Measurements from ENCODE around the gene MED10.

DNA sequence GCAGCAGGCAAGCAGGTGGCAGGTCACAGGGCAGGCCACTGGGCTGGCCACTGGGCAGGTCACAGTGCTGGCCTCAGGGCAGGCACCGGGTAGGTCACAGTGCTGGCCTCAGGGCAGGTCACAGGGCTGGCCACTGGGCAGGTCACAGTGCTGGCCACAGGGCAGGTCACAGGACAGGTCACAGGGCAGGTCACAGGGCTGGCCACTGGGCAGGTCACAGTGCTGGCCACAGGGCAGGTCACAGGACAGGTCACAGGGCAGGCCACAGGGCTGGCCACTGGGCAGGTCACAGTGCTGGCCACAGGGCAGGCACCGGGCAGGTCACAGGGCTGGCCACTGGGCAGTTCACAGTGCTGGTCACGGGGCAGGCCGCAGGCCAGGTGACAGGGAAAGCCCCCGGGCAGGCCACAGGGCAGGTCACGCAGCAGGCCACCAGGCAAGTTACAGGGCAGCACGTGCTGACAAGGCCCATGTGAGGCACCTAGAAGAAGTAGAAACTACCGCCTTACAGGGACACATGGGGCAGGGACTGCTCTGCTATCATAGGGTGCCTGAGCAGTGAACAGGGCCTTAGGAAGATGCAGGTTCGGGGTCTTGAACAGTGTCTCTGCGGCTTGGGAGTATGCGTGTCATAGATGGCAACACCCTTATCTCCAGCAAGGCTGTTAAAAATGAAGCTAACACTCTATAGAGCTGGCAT, 18.6 kb upstream of the MED10 start:
- TF ChIP-seq, protein P1, sequence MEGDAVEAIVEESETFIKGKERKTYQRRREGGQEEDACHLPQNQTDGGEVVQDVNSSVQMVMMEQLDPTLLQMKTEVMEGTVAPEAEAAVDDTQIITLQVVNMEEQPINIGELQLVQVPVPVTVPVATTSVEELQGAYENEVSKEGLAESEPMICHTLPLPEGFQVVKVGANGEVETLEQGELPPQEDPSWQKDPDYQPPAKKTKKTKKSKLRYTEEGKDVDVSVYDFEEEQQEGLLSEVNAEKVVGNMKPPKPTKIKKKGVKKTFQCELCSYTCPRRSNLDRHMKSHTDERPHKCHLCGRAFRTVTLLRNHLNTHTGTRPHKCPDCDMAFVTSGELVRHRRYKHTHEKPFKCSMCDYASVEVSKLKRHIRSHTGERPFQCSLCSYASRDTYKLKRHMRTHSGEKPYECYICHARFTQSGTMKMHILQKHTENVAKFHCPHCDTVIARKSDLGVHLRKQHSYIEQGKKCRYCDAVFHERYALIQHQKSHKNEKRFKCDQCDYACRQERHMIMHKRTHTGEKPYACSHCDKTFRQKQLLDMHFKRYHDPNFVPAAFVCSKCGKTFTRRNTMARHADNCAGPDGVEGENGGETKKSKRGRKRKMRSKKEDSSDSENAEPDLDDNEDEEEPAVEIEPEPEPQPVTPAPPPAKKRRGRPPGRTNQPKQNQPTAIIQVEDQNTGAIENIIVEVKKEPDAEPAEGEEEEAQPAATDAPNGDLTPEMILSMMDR (IDR thresholded peaks at IDR 0.05): no peak
- TF ChIP-seq POLR2A (IDR thresholded peaks at IDR 0.05) (no peak), POLR2AphosphoS5 (IDR thresholded peaks at IDR 0.05) (no peak)
